ENCODE data around the gene C1QL4.
"Not testable (repeated sequence)": the region's sequence is repeated elsewhere in the genome, so short reads cannot be mapped to it uniquely, and the experiment has no call there.

Gene C1QL4

GRCh38 chr12:49283541-49284429 is 53.2 kb downstream of the C1QL4 start:
- Histone ChIP-seq H3K9me2 (replicated peaks; ENCODE audit: control insufficient read depth, low read length) (no peaks in the 10 kb centered on the region), H3K27ac (ENCODE audit: low read depth, low read length) (no peak overlapping the region), H3K9me3 (ENCODE audit: control insufficient read depth, insufficient read depth, low read length) (no peaks in the 10 kb centered on the region), H3K4me3 (ENCODE audit: low read length) (no peak overlapping the region), H3F3A (ENCODE audit: control insufficient read depth, insufficient read depth) (no peaks in the 10 kb centered on the region), H4K20me1 (ENCODE audit: control insufficient read depth, insufficient read depth, low read depth, low read length) (no peaks in the 10 kb centered on the region), H3K27me3 (ENCODE audit: control insufficient read depth, low read length) (peaks cover 24% of the 10 kb centered on the region), H3K4me2 (ENCODE audit: low read length) (no peak overlapping the region), H3K4me1 (ENCODE audit: control insufficient read depth, low read length) (no peaks in the 10 kb centered on the region), H3K36me3 (ENCODE audit: control insufficient read depth, low read length) (no peaks in the 10 kb centered on the region), H3K79me2 (ENCODE audit: control insufficient read depth, low read length) (no peaks in the 10 kb centered on the region)
- TF ChIP-seq CTCF (IDR thresholded peaks at IDR 0.05; ENCODE audit: low read depth, low read length, poor library complexity, severe bottlenecking): peak; percentile 41
- no peak for TF ChIP-seq EZH2phosphoT487 (IDR thresholded peaks at IDR 0.05; ENCODE audit: borderline replicate concordance, low read length)

- not testable (repeated sequence) for H3K9me3 ChIP-seq (ENCODE audit: control insufficient read depth, insufficient read depth, low read length); H3K79me2 ChIP-seq (ENCODE audit: control insufficient read depth, low read length)
Observed at GRCh38 chr12:49282740-49283375, 54.1 kb downstream of the C1QL4 start.

More at GRCh38 chr12:49282740-49283375, 54.1 kb downstream of the C1QL4 start:
- not testable (repeated sequence) for H3K36me3 ChIP-seq (ENCODE audit: control insufficient read depth, low read length); H4K20me1 ChIP-seq (ENCODE audit: control insufficient read depth, insufficient read depth, low read depth, low read length); H3K4me1 ChIP-seq (ENCODE audit: control insufficient read depth, low read length); H3K9me2 ChIP-seq (replicated peaks; ENCODE audit: control insufficient read depth, low read length); H3F3A ChIP-seq (ENCODE audit: control insufficient read depth, insufficient read depth); H3K4me3 ChIP-seq (ENCODE audit: low read length); H3K27ac ChIP-seq (ENCODE audit: low read depth, low read length); H3K4me2 ChIP-seq (ENCODE audit: low read length)
- H3K27me3 ChIP-seq (ENCODE audit: control insufficient read depth, low read length): peaks cover 20% of the 10 kb centered on the region
